Left kidney (tissue), 2 donors: ENCODE measurements around the gene STXBP6. TPM values are rescaled to one million over a fixed set of nuclear protein-coding genes. Genes with fewer than 3 reads are reported as not detected.

Experiments
- DNase-seq: peaks from one replicate; pipeline ENCODE4 v3.0.0-alpha.2; 2013
- polyA plus RNA-seq: library from polyadenylated mRNA; unstranded; fragments of 120-200 nt; gene quantifications from one replicate; pipeline ENCODE4 v1.2.1, GENCODE V29; 2013; ENCODE audit not compliant: insufficient read length

Gene STXBP6
- polyA plus RNA-seq, 1 donor, result 9.8 TPM

DNA sequence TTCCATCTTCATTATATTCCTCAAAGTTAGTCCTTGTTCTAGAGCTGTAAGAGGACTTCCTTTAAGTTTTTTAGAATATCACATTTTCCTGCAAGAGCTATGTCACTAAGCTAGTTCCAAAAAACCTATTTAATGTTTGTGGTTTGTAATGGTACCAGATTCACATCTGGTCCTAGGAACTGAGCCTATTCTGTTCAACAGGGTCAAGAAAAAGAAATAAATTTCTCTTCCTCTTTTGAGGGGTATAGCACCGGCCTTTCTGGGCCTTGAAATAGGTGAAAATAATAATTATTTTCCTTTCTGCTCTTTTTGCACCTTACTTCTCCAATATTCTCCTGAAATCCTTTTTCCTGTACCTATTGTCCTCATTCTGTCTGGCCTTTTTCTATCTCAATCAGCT lies 3.6 kb upstream of the STXBP6 start:
- DNase-seq, result no peak

DNA sequence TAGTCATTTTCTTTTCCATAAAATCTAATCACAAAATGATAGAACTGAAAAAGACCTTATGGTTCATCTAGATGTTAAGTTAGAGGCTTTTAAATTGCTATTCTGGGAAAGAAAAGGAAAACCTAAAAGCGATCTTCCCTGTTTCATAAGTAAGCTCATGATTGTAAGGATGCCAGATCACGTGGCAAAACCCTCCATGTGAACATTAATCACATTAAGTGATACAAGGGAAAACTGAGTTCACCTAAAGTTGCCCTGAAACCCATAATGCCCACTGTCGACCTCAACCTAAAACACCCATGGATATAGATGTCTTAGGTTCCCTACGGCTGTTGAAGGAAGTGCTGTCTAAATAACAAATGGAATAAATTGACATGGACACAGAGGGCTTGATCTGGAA lies 3.0 kb upstream of the STXBP6 start:
- no peak for DNase-seq

DNA sequence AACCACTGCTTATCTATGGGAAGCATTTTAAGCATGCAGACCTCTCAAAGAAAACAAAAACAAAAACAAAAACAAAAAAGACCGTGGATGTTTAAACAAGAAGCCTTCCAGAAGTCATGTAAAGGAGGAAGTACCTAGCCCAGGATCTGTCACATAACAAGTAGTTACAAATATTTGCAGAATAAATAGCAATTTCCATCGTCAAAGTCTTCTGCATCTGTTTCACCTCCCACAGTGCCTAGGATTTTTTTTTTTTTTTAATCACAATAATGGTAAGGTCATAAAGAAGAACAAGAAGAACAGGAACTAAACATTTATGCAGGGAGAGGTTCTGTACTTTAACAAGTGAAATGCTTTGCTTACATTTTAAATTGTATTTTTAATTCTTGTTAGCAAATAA lies 2.4 kb upstream of the STXBP6 start:
- no peak for DNase-seq

DNA sequence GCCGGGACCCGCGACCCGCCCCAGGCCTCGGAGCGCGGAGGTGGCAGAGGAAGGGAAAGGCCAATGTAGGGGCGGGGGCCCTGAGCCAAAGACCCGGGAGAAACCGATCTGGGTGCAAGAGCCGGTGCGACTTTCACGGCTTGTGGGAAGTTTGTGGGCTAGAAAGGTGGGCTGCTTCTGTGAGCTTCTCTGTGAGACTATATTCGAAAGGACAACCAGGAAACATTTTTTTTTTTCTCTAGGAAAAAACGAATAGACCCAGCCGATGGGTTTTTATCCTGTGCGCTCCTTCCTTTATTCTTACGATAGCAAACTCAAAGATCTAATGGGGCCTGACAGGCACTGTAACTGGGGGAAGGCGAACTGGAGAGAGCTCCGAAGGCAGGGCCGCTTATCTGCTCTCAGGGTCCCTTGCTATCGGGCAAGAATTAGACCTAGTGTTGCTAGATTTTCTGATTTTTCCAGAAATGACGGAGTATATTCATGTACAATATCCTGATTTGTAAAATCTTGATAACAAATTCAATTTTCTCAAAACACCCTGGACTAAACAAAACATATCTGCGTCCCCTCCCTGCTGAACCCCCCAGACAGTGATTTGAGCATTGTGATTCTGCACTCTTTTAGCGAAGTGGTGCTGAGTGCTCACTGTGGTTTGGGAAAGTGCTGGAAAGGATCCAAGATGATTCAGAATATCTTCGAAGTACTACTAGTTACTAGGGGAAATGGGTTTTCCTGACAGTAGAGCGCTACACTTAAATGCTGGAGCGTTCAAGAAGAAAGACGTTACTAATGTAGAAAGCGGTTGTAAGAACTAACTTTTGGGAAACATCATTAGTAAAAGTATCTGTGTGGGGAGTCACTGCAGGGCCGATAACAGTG lies 563 bp upstream of the STXBP6 start:
- DNase-seq, result no peak

DNA sequence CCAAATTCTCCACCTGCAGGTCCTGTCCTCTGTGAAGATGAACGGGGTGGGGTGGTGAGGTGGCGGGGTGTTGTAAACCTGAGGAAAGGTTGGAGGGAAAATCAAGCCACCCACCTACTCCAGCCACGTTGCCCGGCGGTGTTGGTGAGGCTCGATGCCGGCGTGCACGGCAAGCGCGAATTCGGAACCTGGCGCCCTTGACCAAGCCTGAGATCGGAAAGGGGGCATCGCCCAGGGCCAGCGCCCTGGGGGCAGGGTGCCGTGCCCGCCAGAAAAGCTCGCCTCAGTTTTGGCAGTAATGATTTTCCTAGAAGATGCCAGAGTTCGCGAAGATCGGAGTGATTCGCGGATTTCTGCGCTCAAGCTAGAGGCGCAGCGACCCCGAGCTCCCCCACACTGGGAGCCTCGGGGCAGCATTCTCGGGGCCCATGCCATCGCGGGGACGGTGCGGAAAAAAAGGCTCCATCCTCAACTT lies 817 bp downstream of the STXBP6 start:
- DNase-seq, result no peak

DNA sequence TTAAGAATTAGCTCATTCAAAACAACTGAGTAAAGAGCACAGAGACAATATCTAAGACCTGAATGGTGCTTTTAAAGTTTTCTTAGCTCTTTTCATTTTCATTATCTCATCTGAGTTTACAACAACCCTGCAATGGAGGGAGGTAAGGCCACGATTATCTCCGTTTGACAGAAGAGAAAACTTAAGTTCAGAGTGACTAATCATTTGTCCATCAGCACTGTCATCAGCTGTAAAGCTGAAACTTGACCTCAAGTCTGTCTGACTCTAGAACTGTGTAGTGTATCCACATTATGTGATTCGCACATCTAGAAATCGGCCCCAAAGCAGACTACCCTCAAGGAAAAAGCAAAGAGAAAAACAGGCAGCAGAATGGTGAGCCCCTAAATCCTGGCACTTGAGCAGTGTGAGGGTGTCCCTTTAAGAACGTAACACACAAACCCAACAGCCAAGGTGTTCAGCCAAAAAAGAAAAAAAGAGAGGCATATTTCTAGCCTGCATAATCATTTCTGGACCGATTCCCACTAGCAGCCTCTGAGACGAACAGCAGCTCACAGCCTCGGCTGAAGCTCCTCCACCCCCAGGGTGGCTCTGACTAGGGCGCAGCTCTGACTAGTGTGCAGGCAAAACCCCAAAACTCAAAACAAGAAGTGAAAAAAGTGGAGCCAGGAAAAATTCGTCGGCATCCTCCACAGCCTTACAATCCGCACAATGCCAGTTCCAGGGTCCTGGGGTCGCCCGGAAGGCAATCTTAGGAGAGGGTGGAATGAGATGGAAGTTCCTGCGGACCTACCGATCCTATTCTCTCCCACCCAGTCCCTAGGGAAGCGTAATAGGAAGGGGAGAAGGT lies 1.6 kb downstream of the STXBP6 start:
- DNase-seq, result no peak

DNA sequence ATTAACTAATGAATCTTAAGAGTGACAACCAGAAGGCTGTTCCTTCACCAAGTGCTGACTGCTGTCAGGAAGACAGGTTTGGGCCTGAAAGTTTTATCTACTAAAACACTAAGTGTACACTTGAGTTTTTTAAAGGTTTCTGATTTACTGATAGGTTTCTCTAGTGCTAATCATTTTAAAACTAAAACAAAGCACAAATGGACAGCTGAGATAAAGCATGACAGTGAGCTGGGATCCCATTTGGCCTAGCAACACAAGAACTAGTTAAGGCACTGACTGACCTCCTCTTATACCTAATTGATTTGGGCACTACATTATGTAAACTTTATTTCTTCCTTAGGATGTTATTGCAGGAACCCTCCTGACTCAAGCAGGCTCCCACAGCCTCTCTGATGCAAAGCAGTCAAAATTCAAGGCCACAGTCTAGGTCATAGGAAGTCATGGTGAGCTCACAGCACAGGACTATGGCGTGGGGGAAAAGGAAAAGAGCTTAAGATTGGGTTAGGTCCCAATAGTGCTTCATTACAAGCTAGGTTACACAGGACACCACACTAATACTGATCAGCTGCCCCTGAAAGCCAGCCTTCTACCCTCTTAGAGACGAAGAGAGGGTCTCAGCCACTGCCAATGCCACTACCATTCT lies 3.5 kb downstream of the STXBP6 start:
- no peak for DNase-seq

DNA sequence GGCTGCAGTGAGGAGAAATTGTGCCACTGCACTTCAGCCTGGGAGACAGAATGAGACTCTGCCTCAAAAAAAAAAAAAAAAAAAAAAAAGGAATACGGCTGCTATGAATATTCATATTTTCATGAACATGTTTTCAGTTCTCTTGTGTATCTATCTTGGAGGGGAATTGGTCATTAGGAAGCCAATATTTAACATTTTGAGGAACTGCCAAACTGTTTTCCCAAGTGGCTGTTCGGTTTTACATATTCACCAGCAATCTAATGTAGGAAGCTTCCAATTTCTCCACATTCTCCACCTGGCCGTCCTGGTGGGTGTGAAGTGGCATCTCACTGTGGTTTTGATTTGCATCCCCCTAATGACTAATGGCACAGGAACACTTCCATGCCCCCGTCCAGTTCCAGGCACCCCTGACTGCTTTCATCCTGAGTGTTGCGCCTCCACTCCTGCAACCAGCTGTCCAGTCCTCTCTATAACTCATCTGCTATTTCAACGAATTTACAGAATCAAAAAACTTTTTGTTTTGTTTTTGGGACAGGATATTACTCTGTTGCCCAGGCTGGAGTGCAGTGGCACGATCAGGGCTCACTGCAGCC lies 5.7 kb downstream of the STXBP6 start:
- DNase-seq, result no peak

DNA sequence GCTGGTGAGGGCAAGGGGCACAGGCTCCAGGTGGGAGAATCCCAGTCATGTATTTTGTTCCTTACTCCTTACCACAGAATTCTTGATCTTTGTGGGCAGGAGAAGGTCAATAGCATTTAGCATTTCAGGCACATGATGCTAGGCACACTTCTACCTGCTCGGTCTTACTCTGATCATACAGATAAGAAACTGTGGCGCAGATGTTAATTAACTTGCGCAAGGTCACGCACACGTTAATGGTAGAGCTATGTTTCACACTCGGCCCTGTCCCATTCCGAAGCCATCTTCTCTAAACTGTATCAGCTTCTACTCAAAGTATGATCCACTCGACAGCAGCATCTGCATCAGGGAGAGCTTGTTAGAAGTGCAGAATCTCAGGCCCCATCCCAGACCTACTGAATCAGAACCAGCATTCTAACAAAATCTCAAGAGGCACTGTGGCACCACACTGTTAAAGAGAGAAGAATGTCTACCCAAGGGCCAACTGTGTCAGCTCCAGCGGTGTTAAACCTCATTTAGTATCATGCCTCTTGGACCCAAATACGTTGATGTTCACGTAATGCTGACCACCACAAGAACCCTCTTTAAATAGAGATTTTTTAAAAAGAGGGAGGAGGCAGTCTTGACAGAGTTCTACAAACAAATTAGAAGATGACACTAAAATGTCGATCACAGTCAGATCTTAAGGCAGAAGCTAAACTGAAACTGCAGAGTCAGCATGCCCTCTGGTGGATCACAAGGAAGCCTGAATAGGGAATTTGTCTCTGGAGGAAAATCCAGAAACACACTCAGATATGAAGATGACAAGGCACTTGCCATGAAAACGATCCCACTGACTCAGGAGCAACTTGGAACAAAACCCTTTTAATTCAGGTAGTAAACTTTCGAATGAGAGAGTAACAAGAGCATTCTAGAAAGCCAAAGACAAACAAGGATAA lies 7.3 kb downstream of the STXBP6 start:
- DNase-seq, result peak; percentile 50

DNA sequence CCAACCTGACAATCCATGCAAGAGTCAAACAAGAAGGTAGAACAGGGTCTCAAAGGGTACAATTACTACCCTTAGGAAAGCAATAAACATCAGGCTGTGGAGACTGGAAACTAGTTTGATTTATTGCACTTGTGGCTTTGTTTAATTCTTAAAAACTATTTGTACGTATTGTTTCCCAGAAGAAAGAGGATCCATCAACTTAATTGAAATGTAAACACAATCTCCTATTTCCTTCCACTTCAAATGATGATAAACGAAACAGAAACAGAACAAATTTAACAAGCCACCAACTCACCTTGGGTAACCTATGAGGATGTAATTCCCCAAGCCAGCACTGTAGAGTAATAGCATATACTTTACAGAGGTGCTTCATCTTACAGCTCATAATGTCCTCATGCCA lies 8.0 kb downstream of the STXBP6 start:
- DNase-seq, result no peak

DNA sequence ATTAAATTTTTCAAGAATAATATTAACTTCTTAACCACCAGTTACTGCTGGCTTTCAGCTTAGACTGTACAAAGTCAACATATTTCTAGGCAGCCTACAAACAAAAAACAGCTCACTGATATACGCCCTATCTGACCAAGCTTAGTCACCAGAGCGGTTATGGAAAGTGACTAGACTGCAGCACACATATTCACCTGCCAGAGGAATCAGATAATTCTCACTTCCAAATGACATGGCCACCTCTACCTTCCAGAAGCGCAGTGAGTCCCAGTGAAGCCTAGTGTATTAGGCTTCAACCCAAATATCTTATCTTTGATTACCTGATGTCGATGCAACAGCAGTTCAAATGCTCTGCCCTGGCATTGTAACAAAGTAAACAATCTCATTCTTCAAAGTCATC lies 8.5 kb downstream of the STXBP6 start:
- DNase-seq, result no peak

DNA sequence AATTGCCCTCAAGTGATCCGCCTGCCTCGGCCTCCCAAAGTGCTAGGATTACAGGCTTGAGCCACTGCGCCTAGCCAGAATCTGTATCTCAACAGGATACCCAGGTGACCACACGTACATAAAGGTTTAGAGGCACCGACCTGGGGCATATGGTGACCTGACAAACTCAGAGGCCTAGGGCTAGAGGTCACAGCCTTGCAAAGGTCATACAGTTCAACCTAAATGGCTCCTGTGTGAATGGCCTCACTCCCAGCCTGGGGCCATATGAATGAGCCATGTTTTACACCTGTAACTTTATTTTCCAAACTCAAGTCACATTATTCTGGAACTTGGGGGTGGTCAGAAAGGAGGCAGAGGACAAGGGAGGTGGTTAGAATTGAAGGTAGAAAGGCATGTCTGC lies 10.0 kb downstream of the STXBP6 start:
- no peak for DNase-seq

DNA sequence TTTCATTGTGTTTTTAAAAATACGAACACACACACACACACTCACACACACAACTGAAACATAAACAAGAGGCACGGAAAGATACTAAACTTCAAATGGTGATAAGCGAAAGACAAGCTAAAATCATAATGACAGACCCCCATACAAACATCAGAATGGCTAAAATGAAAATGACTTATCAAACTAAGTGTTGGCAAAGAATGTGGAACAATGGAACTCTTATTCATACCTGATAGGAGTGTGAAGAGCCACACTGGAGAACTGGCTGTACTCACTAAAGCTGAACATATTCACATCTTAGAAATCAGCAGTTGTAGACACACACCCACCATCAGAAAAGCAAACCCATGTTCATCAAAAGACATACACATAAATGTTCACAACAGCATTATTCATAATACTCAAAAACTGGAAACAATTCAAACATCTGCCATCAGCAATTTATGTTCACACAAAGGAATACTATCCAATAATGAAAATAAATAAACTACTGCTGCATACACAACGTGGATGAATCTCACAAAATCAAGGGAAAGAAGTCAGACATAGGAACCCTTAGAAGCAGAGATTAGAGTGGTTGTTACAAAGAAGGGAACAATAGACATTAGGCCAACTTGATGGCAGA lies 11.8 kb downstream of the STXBP6 start:
- no peak for DNase-seq

DNA sequence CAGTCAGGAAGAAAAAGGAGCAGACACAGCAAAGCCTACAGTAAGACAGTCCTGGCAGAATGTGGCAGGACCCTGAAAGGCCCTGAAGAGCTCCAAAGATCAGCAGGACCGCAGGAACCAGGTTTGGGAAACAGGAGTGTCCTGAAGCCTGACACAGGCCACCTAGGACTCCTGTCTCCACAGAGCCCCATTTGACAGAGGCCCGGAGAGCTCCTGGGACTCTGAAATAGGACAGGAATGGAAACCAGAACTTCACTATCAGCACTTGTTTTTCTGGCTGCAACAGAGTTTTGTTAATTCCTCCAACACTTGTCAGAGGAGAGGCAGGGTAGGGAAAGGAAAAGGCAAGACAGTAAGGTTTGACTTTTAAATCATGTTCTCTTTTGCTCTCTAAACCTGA lies 12.9 kb downstream of the STXBP6 start:
- no peak for DNase-seq

DNA sequence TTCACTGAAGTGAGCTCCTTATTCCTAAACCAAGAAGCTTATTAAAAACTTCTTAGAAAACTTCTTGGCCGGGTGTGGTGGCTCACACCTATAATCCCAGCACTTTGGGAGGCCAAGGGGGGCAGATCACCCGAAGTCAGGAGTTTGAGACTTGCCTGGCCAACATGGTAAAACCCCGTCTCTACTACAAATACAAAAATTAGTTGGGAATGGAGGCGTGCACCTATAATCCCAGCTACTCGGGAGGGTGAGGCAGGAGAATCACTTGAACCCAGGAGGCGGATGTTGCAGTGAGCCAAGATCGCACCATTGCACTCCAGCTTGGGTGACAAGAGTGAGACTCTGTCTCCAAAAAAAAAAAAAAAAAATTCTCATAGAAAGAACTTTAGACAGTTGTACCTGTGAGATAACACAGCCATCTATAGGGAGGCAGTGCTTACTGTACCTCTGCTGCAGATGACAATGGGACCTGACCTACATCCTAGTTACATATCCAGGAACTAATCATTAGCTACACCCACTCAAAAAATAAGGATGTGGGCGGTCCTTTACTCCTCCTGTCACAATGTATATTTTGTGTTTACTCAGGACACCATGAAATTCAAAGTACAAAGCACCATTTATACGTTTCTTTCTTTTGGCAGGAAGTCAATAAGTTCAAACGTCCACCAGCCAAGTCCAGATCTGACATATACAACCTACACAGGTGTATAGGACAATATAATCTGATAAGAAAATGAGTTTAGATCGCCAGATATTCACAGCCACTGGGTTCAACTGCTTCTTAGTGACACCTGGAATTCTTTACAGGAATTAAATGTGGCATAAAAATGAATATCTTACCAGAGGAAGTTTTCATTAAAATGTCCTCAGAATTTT lies 14.9 kb downstream of the STXBP6 start:
- DNase-seq, result no peak

DNA sequence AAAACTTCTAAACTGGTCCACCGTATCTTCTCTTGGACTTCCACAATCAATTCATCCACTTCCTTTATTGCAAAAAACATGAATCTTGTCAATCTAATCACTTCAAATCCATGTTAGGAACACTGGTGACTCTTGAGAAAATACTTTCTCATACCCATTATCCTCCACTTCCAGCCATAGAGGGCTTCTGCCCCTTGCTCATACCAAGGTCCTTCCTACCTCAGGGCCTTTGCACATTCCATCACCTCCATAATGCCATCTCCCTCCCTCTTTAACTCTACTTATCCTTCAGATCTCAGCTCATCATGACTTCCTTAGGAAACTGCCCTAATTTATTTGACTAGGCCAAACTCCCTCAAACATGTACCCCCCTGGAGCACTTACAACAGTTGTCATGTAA lies 16.6 kb downstream of the STXBP6 start:
- DNase-seq, result no peak

DNA sequence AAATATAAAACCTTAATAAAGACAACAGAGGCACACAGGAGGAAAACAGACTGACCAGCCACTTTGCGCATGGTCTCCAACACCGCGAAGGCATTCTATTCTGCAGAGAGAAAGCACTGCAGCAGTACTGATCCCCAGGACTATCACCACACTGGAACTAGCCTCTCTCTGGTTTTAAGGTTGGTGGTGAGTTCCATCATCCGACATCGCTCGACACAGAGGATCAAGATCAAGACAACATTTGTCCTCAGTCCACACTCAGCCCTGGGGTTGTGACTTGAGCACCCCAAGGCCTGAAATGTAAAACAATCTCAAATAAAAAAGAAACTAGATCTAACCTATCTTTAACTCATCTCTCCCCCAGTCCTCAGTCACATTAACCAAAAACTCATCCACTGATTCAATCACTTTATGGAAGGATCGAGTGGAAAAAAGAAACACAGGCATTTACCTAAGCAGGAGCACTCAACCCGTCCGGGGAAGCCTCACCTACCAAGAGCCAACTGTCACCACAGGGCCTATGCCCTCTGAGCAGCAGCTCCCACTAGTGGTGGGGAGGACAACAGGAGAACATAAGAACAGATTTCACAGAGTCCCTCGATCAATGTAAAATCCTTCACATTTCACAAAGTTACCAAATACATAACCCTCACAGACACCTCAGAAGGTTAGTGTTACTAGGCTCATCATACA lies 17.7 kb downstream of the STXBP6 start:
- no peak for DNase-seq

DNA sequence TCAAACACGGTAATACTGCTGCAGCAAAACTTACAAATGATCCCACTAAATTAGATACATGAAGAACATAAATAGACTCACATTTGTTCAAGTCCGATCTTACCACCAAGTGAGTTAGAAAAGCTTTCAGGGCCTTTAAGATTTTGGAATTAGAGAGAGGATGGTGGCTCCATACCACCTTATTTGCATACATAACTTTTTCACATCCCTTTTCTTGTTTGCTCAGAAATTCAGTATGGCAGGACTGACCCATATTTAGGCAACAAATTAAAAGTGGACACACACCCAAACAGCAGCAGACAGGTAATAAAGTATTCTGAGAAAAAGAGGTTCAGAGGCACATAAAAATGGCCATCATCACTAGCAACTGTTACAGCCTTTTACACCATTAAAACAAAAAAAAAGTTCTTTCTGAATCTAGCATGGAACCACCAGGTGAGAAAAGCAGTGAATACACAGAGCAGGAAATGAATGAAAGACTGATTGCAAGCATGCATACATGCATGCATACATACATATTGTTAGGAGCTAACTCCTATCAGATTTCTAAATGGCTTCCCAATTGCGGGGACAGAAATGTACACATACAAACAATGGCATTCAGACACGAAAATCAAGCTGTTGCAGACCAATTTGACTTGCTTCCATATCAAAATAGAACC lies 23.3 kb downstream of the STXBP6 start:
- no peak for DNase-seq
